NB4 (cell line): ENCODE measurements around the gene SRCAP.

Source experiments
- DNase-seq: peaks from one replicate; pipeline ENCODE4 v3.0.0; 2010; ENCODE audit warnings: low read depth
- H3K4me3 ChIP-seq: one replicate; pipeline ENCODE4 v1.5.1; 2011; ENCODE audit warnings: mild to moderate bottlenecking, low read depth, low read length, moderate library complexity
- CTCF ChIP-seq: IDR thresholded peaks from one replicate; pipeline ENCODE4 v1.5.1; 2012; ENCODE audit warnings: low read depth, low read length
- MAX ChIP-seq: IDR thresholded peaks from 2 replicates; pipeline ENCODE4 v1.6.1; 2011; ENCODE audit warnings: low read depth, low read length
- MYC ChIP-seq: IDR thresholded peaks from 2 replicates; pipeline ENCODE4 v1.6.1; 2011; ENCODE audit warnings: low read depth, low read length
- POLR2A ChIP-seq: IDR thresholded peaks from 2 replicates; pipeline ENCODE4 v1.6.1; 2011; ENCODE audit warnings: mild to moderate bottlenecking; ENCODE audit not compliant: insufficient read length; ENCODE audit errors: extremely low read depth

Gene SRCAP

GRCh38 chr16:30663820-30664219 lies 35.2 kb upstream of the SRCAP start:
- no peak for DNase-seq
- H3K4me3 ChIP-seq: no peak overlapping the region
- TF ChIP-seq POLR2A (no peak), CTCF (no peak), MAX (no peak), MYC (no peak)

- TF ChIP-seq CTCF: no peak
- TF ChIP-seq MYC: no peak
- TF ChIP-seq MAX: no peak
- TF ChIP-seq POLR2A: no peak
- no peak overlapping the region for H3K4me3 ChIP-seq
- DNase-seq: no peak
Observed at GRCh38 chr16:30664616-30665109, 34.3 kb upstream of the SRCAP start.

- TF ChIP-seq MYC (no peak), CTCF (no peak), MAX (no peak), POLR2A (no peak)
- no peak for DNase-seq
Observed at GRCh38 chr16:30665155-30665829, 33.7 kb upstream of the SRCAP start.

GRCh38 chr16:30665830-30666190 lies 33.2 kb upstream of the SRCAP start:
- TF ChIP-seq MYC (no peak), POLR2A (no peak), CTCF (no peak), MAX (no peak)
- no peak for DNase-seq

More at GRCh38 chr16:30665155-30665829, 33.7 kb upstream of the SRCAP start:
- H3K4me3 ChIP-seq: no peak overlapping the region

GRCh38 chr16:30666681-30667080 lies 32.3 kb upstream of the SRCAP start:
- TF ChIP-seq MYC (no peak), MAX (no peak), CTCF (no peak), POLR2A (no peak)
- DNase-seq: no peak

More at GRCh38 chr16:30665830-30666190, 33.2 kb upstream of the SRCAP start:
- H3K4me3 ChIP-seq: no peak overlapping the region

More at GRCh38 chr16:30666681-30667080, 32.3 kb upstream of the SRCAP start:
- no peak overlapping the region for H3K4me3 ChIP-seq
